HUES6 (cell line): Measurements from ENCODE around the gene CBLC.

ENCODE experiments used
- H3K27ac ChIP-seq: 2 replicates; pipeline ENCODE4 v1.7.0; 2013; ENCODE audit warnings: low read depth, mild to moderate bottlenecking, low read length, inconsistent platforms
- H3K27me3 ChIP-seq: 2 replicates; pipeline ENCODE4 v1.6.1; 2013; ENCODE audit warnings: low read length; ENCODE audit not compliant: control insufficient read depth, insufficient read depth
- H3K36me3 ChIP-seq: 2 replicates; pipeline ENCODE4 v1.6.1; 2013; ENCODE audit warnings: low read length; ENCODE audit not compliant: control insufficient read depth, insufficient read depth
- H3K4me1 ChIP-seq: 2 replicates; pipeline ENCODE4 v1.6.1; 2013; ENCODE audit warnings: low read length; ENCODE audit not compliant: control insufficient read depth, insufficient read depth
- H3K4me3 ChIP-seq: 2 replicates; pipeline ENCODE4 v1.5.1; 2013; ENCODE audit warnings: low read depth, low read length
- H3K9ac ChIP-seq: one replicate; pipeline ENCODE4 v1.6.1; 2013; ENCODE audit warnings: mild to moderate bottlenecking, low read length
- H3K9me3 ChIP-seq: 2 replicates; pipeline ENCODE4 v1.6.1; 2013; ENCODE audit warnings: low read depth, low read length; ENCODE audit not compliant: control insufficient read depth, insufficient read depth

The CBLC gene

GRCh38 chr19:44788971-44789370 is 11.3 kb downstream of the CBLC start:
- Histone ChIP-seq H3K27ac (no peak overlapping the region), H3K4me1 (no peaks in the 10 kb centered on the region; the same call in 1 of the 2 replicates), H3K9ac (no peak overlapping the region), H3K36me3 (peaks cover 29% of the 10 kb centered on the region), H3K9me3 (no peaks in the 10 kb centered on the region), H3K4me3 (no peak overlapping the region), H3K27me3 (no peaks in the 10 kb centered on the region)

GRCh38 chr19:44789943-44790483 is 12.3 kb downstream of the CBLC start:
- Histone ChIP-seq H3K4me3 (no peak overlapping the region), H3K27ac (no peak overlapping the region), H3K4me1 (no peaks in the 10 kb centered on the region; the same call in 1 of the 2 replicates), H3K9me3 (no peaks in the 10 kb centered on the region), H3K9ac (no peak overlapping the region), H3K27me3 (no peaks in the 10 kb centered on the region), H3K36me3 (peaks cover 34% of the 10 kb centered on the region)

- H3K9ac ChIP-seq: no peak overlapping the region
- no peak overlapping the region for H3K27ac ChIP-seq
Observed at GRCh38 chr19:44792281-44792680, 14.6 kb downstream of the CBLC start.

GRCh38 chr19:44794610-44795009 is 16.9 kb downstream of the CBLC start:
- H3K4me1 ChIP-seq: peaks cover 13% of the 10 kb centered on the region
- no peaks in the 10 kb centered on the region for H3K9me3 ChIP-seq
- H3K27me3 ChIP-seq: no peaks in the 10 kb centered on the region
- peaks cover 35% of the 10 kb centered on the region for H3K36me3 ChIP-seq
- H3K9ac ChIP-seq: no peak overlapping the region
- no peak overlapping the region for H3K4me3 ChIP-seq
- H3K27ac ChIP-seq: no peak overlapping the region

More at GRCh38 chr19:44792281-44792680, 14.6 kb downstream of the CBLC start:
- Histone ChIP-seq H3K36me3 (peaks cover 25% of the 10 kb centered on the region), H3K4me3 (no peak overlapping the region), H3K27me3 (no peaks in the 10 kb centered on the region), H3K4me1 (peaks cover 13% of the 10 kb centered on the region), H3K9me3 (no peaks in the 10 kb centered on the region)

GRCh38 chr19:44795398-44795987 is 17.8 kb downstream of the CBLC start:
- H3K4me3 ChIP-seq: no peak overlapping the region
- H3K36me3 ChIP-seq: peaks cover 31% of the 10 kb centered on the region
- no peak overlapping the region for H3K27ac ChIP-seq
- peaks cover 20% of the 10 kb centered on the region for H3K4me1 ChIP-seq
- H3K27me3 ChIP-seq: no peaks in the 10 kb centered on the region
- no peaks in the 10 kb centered on the region for H3K9me3 ChIP-seq
- H3K9ac ChIP-seq: no peak overlapping the region

GRCh38 chr19:44796701-44797115 is 19.0 kb downstream of the CBLC start:
- Histone ChIP-seq H3K4me3 (no peak overlapping the region), H3K9me3 (no peaks in the 10 kb centered on the region), H3K36me3 (peaks cover 31% of the 10 kb centered on the region), H3K27me3 (no peaks in the 10 kb centered on the region), H3K4me1 (peaks cover 20% of the 10 kb centered on the region), H3K9ac (peak overlapping the region; percentile 53), H3K27ac (peak overlapping the region; percentile 4; the same call in 1 of the 2 replicates)

GRCh38 chr19:44799627-44800346 is 22.1 kb downstream of the CBLC start:
- Histone ChIP-seq H3K27me3 (peaks cover 13% of the 10 kb centered on the region), H3K36me3 (peaks cover 13% of the 10 kb centered on the region), H3K9ac (no peak overlapping the region), H3K4me3 (no peak overlapping the region), H3K27ac (0 out of 2 replicates have a peak overlapping the region, but pooled peaks have one; percentile 31), H3K4me1 (peaks cover 20% of the 10 kb centered on the region), H3K9me3 (no peaks in the 10 kb centered on the region)

GRCh38 chr19:44800461-44800860 is 22.8 kb downstream of the CBLC start:
- peaks cover 13% of the 10 kb centered on the region for H3K36me3 ChIP-seq
- H3K27me3 ChIP-seq: peaks cover 14% of the 10 kb centered on the region
- peaks cover 20% of the 10 kb centered on the region for H3K4me1 ChIP-seq
- no peaks in the 10 kb centered on the region for H3K9me3 ChIP-seq
- H3K4me3 ChIP-seq: no peak overlapping the region
- H3K9ac ChIP-seq: no peak overlapping the region
- 0 out of 2 replicates have a peak overlapping the region, but pooled peaks have one; percentile 31 for H3K27ac ChIP-seq

- Histone ChIP-seq H3K9ac (no peak overlapping the region), H3K4me3 (no peak overlapping the region), H3K27me3 (peaks cover 14% of the 10 kb centered on the region), H3K36me3 (peaks cover 8% of the 10 kb centered on the region), H3K4me1 (peaks cover 29% of the 10 kb centered on the region), H3K9me3 (no peaks in the 10 kb centered on the region), H3K27ac (no peak overlapping the region)
Observed at GRCh38 chr19:44803442-44804428, 26.0 kb downstream of the CBLC start.

GRCh38 chr19:44806291-44806690 is 28.6 kb downstream of the CBLC start:
- Histone ChIP-seq H3K9me3 (no peaks in the 10 kb centered on the region), H3K27me3 (peaks cover 14% of the 10 kb centered on the region)

More at GRCh38 chr19:44806291-44806690, 28.6 kb downstream of the CBLC start:
- H3K4me3 ChIP-seq: no peak overlapping the region
- H3K9ac ChIP-seq: no peak overlapping the region
- H3K27ac ChIP-seq: no peak overlapping the region
- H3K4me1 ChIP-seq: peaks cover 36% of the 10 kb centered on the region
- H3K36me3 ChIP-seq: 0 out of 2 replicates have a peak, but pooled peaks cover 5% of the 10 kb centered on the region
